ENCODE results near the gene SUPV3L1. TPM values are rescaled to one million over a fixed set of nuclear protein-coding genes. Genes with fewer than 3 reads are reported as not detected.
"Not testable (repeated sequence)": the region's sequence is repeated elsewhere in the genome, so short reads cannot be mapped to it uniquely, and the experiment has no call there.

SUPV3L1 gene
- polyA plus RNA-seq, 6 donors from 2014 or later = 15.4 to 26.3 (median 21.5) TPM

GRCh38 chr10:69172241-69172982 is 7.6 kb upstream of the SUPV3L1 start:
- DNase-seq (no peak), ATAC-seq (ENCODE audit: low read depth in 2 of 2) (no peak)
- H3K36me3 Mint-ChIP-seq = peaks cover 0 to 9% of the 10 kb centered on the region in 2 donors
- H3K4me3 Mint-ChIP-seq = no peak overlapping the region
- no peaks in the 10 kb centered on the region for H3K4me1 Mint-ChIP-seq
- peak overlapping the region in 2 of 6 donors; percentile 12 to 34 for H3K27ac Mint-ChIP-seq
- H3K9me3 Mint-ChIP-seq = no peaks in the 10 kb centered on the region
- H3K27me3 Mint-ChIP-seq = no peaks in the 10 kb centered on the region

- DNase-seq; ATAC-seq (ENCODE audit: low read depth in 2 of 2); H3K4me3 Mint-ChIP-seq; H3K27me3 Mint-ChIP-seq; H3K27ac Mint-ChIP-seq; H3K9me3 Mint-ChIP-seq; H3K36me3 Mint-ChIP-seq: not testable (repeated sequence)
- H3K4me1 Mint-ChIP-seq = peaks cover 8 to 17% (median 15%) of the 10 kb centered on the region in 3 donors
These were observed 4.7 kb upstream of the SUPV3L1 start for GRCh38 chr10:69175326-69175725.

GRCh38 chr10:69176823-69177222 is 3.2 kb upstream of the SUPV3L1 start:
- H3K4me1 Mint-ChIP-seq = peaks cover 20 to 31% (median 24%) of the 10 kb centered on the region in 3 donors
- no peak overlapping the region for H3K27ac Mint-ChIP-seq
- H3K27me3 Mint-ChIP-seq = no peaks in the 10 kb centered on the region
- peaks cover 0 to 1% (median 0%) of the 10 kb centered on the region in 7 donors for H3K9me3 Mint-ChIP-seq
- no peaks in the 10 kb centered on the region for H3K36me3 Mint-ChIP-seq
- peak overlapping the region in 1 of 8 donors; percentile 52 for H3K4me3 Mint-ChIP-seq
- DNase-seq = no peak
- ATAC-seq (ENCODE audit: low read depth in 2 of 2) = no peak

- DNase-seq (no peak), ATAC-seq (ENCODE audit: low read depth in 2 of 2) (peak; percentile 56 to 66)
- Mint-ChIP-seq H3K4me1 (peaks cover 29 to 44% (median 34%) of the 10 kb centered on the region in 3 donors), H3K9me3 (peaks cover 0 to 1% (median 0%) of the 10 kb centered on the region in 7 donors), H3K27me3 (no peaks in the 10 kb centered on the region), H3K27ac (peak overlapping the region; percentile 100), H3K4me3 (peak overlapping the region; percentile 92 to 98 (median 96)), H3K36me3 (peaks cover 7% of the 10 kb centered on the region in 2 donors)
These were observed 818 bp upstream of the SUPV3L1 start for GRCh38 chr10:69179089-69179742.

GRCh38 chr10:69180525-69181204 is 631 bp downstream of the SUPV3L1 start:
- ATAC-seq (ENCODE audit: low read depth in 2 of 2) = no peak
- peak overlapping the region; percentile 100 for H3K27ac Mint-ChIP-seq
- H3K36me3 Mint-ChIP-seq = peaks cover 7 to 8% of the 10 kb centered on the region in 2 donors

GRCh38 chr10:69181433-69181832 is 1.4 kb downstream of the SUPV3L1 start:
- H3K36me3 Mint-ChIP-seq = peaks cover 7 to 11% of the 10 kb centered on the region in 2 donors
- no peaks in the 10 kb centered on the region for H3K27me3 Mint-ChIP-seq
- ATAC-seq (ENCODE audit: low read depth in 2 of 2) (no peak), DNase-seq (no peak)
- peak overlapping the region in 7 of 8 donors; percentile 32 to 98 (median 95) for H3K4me3 Mint-ChIP-seq
- peaks cover 29 to 53% (median 35%) of the 10 kb centered on the region in 3 donors for H3K4me1 Mint-ChIP-seq
- H3K9me3 Mint-ChIP-seq = peaks cover 0 to 1% (median 0%) of the 10 kb centered on the region in 7 donors
- H3K27ac Mint-ChIP-seq = peak overlapping the region in 2 of 6 donors; percentile 100

More at GRCh38 chr10:69180525-69181204, 631 bp downstream of the SUPV3L1 start:
- DNase-seq = no peak
- no peaks in the 10 kb centered on the region for H3K27me3 Mint-ChIP-seq
- peaks cover 0 to 1% (median 0%) of the 10 kb centered on the region in 7 donors for H3K9me3 Mint-ChIP-seq
- peak overlapping the region; percentile 92 to 98 (median 96) for H3K4me3 Mint-ChIP-seq
- H3K4me1 Mint-ChIP-seq = peaks cover 29 to 53% (median 34%) of the 10 kb centered on the region in 3 donors

- peaks cover 7 to 11% of the 10 kb centered on the region in 2 donors for H3K36me3 Mint-ChIP-seq
- ATAC-seq (ENCODE audit: low read depth in 2 of 2) (no peak), DNase-seq (no peak)
- H3K27me3 Mint-ChIP-seq = no peaks in the 10 kb centered on the region
- H3K4me1 Mint-ChIP-seq = peaks cover 29 to 53% (median 37%) of the 10 kb centered on the region in 3 donors
- peak overlapping the region in 3 of 8 donors; percentile 51 to 96 (median 95) for H3K4me3 Mint-ChIP-seq
- peaks cover 0 to 1% (median 0%) of the 10 kb centered on the region in 7 donors for H3K9me3 Mint-ChIP-seq
- no peak overlapping the region for H3K27ac Mint-ChIP-seq
These were observed 2.0 kb downstream of the SUPV3L1 start for GRCh38 chr10:69182005-69182404.

GRCh38 chr10:69186524-69186923 is 6.5 kb downstream of the SUPV3L1 start:
- Mint-ChIP-seq H3K9me3 (no peaks in the 10 kb centered on the region), H3K4me3 (peak overlapping the region in 1 of 8 donors; percentile 41), H3K4me1 (peaks cover 9 to 25% (median 13%) of the 10 kb centered on the region in 3 donors), H3K27ac (no peak overlapping the region), H3K27me3 (no peaks in the 10 kb centered on the region), H3K36me3 (peaks cover 11 to 22% of the 10 kb centered on the region in 2 donors)
- no peak for ATAC-seq (ENCODE audit: low read depth in 2 of 2)
- no peak for DNase-seq

- Mint-ChIP-seq H3K36me3 (peaks cover 0 to 5% of the 10 kb centered on the region in 2 donors), H3K27ac (peak overlapping the region in 2 of 6 donors; percentile 27 to 29), H3K9me3 (no peaks in the 10 kb centered on the region), H3K27me3 (no peaks in the 10 kb centered on the region), H3K4me3 (no peak overlapping the region), H3K4me1 (no peaks in the 10 kb centered on the region)
- DNase-seq = no peak
- ATAC-seq (ENCODE audit: low read depth in 2 of 2) = no peak
These were observed 21.0 kb downstream of the SUPV3L1 start for GRCh38 chr10:69201045-69201444.

- DNase-seq (no peak), ATAC-seq (ENCODE audit: low read depth in 2 of 2) (peak; percentile 45 to 49)
- H3K36me3 Mint-ChIP-seq = peaks cover 0 to 6% of the 10 kb centered on the region in 2 donors
- H3K27ac Mint-ChIP-seq = peak overlapping the region in 1 of 6 donors; percentile 76
- H3K27me3 Mint-ChIP-seq = no peaks in the 10 kb centered on the region
- no peaks in the 10 kb centered on the region for H3K4me1 Mint-ChIP-seq
- no peaks in the 10 kb centered on the region for H3K9me3 Mint-ChIP-seq
- H3K4me3 Mint-ChIP-seq = no peak overlapping the region
These were observed 22.3 kb downstream of the SUPV3L1 start for GRCh38 chr10:69202332-69202731.

- Mint-ChIP-seq H3K9me3 (no peaks in the 10 kb centered on the region), H3K4me3 (peak overlapping the region in 1 of 8 donors; percentile 40), H3K27me3 (no peaks in the 10 kb centered on the region), H3K27ac (peak overlapping the region in 1 of 6 donors; percentile 34), H3K36me3 (peaks cover 9 to 13% of the 10 kb centered on the region in 2 donors), H3K4me1 (no peaks in the 10 kb centered on the region)
- ATAC-seq (ENCODE audit: low read depth in 2 of 2) (no peak), DNase-seq (no peak)
These were observed 28.7 kb downstream of the SUPV3L1 start for GRCh38 chr10:69208761-69209160.

GRCh38 chr10:69209787-69210484 is 29.9 kb downstream of the SUPV3L1 start:
- H3K36me3 Mint-ChIP-seq = peaks cover 9 to 13% of the 10 kb centered on the region in 2 donors
- H3K4me3 Mint-ChIP-seq = no peak overlapping the region
- H3K27me3 Mint-ChIP-seq = peaks cover 0 to 3% (median 0%) of the 10 kb centered on the region in 3 donors
- no peaks in the 10 kb centered on the region for H3K4me1 Mint-ChIP-seq
- peak overlapping the region in 1 of 6 donors; percentile 42 for H3K27ac Mint-ChIP-seq
- DNase-seq (no peak), ATAC-seq (ENCODE audit: low read depth in 2 of 2) (no peak)
- peaks cover 0 to 4% (median 0%) of the 10 kb centered on the region in 7 donors for H3K9me3 Mint-ChIP-seq

Data from naive B cell (primary cell).